GM19025 (cell line): Measurements from ENCODE around the gene RIPOR2.
"Not testable (repeated sequence)": the region's sequence is repeated elsewhere in the genome, so short reads cannot be mapped to it uniquely, and the experiment has no call there.

Source experiments
- ATAC-seq: cut with Tn5 transposase; IDR thresholded peaks from one replicate; pipeline ENCODE4 v1.9.1; 2021; ENCODE audit warnings: mild to moderate bottlenecking, low read depth, moderate library complexity; ENCODE audit not compliant: unreplicated experiment

Gene RIPOR2

DNA sequence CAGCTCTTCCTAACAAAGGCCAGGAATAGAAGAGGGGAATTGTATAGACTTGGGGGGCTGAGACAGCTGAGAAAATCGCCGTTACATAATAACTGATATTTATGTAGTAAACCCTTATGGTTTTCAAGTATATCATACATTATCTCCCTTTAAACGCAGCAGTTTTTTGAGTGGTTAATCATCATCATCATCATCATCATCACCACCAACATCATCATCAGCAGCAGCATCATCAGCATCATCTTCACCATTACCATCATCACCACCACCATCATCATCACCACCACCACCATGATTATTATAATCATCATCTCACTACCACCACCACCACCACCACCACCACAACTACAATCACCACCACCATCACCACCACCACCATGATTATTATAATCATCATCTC lies 9.1 kb downstream of the RIPOR2 start:
- ATAC-seq, result not testable (repeated sequence)

DNA sequence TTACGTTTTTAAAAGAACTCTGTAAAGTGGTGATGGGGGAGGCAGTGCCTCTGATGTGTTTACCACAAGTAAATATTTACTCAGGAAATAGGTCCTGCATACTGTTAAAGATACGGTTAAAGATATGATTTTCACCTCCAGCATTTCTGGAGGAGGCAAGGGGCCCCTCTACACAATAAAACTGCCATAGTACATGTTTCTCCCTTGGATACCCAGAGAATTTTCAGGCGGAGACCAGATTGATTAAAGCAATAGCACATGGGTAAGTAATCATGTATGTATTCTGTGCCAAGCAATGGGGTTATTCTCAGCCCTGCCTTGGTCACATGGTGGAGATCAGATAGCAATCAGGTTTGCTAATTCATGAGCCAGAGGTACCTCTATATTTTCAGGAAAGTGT lies 9.6 kb downstream of the RIPOR2 start:
- no peak for ATAC-seq

DNA sequence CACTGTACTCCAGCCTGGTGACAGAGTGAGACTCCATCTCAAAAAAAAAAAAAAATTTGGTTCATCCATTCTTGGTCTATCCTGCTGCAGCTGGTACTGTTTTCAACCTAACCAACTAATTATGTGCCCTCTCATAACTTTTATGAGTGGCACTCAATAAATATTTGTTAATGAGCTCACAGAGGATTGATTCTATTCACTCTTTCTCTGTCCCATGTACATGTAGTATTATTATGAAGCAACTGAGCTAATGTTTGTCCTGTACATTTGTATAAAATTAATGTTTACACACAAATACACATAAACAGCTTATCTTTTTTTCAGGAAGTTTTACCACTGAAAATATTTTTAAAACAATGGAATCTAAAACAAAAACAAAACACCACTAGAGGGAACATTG lies 10.1 kb downstream of the RIPOR2 start:
- no peak for ATAC-seq

DNA sequence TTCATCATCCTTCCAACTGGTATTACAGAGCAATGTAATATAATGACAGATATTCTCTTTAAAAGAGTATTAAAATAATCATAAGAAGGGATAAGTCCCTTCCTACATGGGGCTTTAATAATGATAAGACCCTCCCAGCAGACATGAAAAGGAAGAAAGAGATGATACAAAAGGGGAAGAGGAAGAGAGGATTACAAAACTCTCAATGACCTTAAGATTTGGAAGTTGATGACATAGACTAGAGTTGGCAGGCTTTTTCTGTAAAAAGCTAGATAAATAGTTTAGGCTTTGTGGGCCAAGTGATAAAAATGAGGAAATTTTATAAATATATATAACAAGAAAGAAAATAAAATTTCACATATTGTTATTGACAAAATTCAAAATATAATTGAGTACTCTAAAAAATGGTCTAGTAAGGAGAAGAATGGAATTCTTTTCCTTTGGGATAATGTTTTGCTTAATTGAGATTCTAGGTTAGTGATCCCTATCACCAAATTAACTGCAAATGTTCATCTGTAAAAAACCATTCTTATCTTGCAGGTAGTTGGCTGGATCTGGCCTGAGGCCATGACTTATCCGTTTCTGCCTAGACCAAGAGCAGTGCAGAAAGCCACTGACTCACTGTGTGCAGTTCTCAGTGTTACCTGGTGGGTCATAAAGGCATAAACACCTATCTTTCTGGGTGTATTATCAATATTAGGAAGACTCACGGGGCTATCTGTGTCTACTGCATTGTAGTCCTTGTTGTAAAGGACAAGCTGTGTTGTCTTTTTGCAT lies 11.0 kb downstream of the RIPOR2 start:
- ATAC-seq, result no peak

DNA sequence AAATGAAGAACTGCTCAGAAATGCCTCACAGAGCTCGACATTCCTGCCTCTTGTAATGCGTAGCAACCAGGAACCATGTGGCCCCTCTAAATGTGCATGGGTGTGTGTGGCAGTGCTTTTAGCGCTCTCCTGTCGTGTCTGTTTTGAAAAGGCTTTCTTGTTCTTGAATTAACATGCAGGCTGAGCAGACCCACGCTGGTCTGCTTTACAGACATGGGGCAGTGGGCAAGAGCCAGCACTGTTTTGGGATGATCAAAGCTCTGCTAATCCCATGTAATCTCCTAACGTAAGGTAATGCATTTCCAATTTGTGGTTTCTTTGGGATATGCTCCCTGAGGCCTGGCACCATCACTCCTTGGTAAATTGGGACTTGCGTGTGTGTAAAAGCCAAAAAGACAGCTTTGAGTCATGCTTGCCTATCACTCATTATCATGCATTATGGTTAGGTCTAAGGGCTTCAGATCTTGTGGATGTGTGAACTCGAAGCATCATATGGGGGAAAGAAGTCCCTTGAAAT lies 11.8 kb downstream of the RIPOR2 start:
- no peak for ATAC-seq

DNA sequence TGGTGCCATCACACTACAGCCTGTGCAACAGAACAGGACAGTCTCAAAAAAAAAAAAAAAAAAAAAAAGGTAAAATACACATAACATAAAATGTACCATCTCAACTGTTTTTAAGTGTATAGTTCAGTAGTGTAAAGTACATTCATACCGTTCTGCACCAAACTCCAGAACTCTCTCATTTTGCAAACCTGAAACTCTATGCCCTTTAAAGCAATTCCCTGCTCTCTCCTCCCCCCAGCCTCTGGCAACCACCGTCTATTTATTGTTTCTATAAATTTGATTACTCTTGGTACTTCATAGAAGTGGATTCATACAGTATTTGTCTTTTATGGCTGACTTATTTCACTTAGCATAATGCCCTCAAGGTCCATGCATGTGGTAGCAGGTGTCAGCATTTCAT lies 12.9 kb downstream of the RIPOR2 start:
- ATAC-seq, result no peak

DNA sequence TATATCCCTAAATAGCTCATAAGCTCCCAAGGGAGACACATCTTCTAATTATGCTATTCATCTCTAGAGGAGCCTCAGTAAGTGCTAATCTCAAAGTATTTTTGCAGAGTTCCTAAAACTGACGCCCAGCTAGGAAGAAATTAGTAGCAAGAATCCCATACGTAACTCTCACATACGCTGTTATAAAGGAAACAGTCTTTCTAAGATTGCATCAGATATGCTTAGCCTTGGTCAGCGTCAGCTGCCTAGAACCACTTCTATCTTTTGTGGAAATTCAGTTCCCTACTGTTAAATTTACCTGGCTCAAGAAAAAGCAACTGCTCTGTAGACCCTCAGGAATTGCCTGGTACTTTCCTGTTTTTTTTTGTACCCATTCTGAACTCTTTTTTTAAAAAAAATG lies 13.6 kb downstream of the RIPOR2 start:
- ATAC-seq, result no peak

DNA sequence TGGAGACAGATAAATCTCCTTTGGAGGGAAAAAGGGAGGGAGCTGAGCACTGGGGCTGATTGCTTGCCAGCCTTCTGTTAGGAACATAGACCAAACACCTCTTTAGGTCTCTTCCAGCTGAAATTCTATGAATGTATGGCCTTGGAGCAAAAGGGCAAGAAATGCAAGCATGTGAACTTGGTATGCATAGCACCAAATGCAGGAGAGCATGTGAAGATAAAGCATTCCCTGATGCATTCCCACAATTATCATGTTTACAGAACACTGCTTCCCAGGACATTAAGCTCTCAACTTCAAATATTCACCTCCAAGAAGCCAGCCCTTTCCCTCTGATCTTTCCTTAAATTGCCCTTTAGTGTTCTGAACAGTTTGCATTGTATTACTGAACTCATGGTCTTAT lies 15.6 kb downstream of the RIPOR2 start:
- ATAC-seq, result no peak

DNA sequence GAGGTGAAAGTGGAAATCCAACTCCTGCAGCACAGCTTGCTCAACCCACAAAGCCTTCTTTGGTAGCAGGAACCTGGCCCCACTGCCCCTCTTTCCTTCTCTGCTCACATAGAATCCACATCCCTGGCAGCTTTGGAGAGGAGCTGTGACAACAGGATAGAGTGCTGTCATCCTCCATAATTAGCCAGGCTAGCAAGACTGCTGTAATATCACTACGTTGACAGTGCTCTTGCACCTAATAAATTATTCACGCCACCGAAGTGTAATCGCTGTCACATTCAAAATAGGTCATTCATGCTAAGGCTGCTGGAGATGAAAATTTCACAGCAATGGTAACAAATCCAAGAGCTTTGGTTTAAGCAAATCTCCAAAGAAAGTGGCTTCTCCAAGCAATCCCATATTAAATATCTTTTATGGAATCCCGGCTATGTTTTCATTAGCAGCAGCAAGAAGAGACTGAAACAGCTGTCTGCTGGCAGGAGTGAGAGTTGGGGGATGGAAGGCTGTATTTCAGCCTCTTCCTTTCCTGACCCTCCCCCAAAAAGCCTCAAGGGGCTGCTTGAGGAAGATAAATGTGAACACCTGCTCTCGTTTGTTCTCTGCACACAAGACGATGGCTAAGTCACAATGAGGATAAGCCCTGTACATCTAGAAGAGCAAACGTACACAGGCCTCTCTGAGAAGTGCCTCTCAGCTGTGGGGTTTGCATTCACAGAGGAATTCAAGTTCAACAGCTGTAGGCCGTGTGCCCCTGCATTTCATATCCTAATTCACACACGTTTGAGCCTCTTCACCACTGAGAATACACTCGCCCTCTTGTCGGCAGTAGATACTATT lies 16.5 kb downstream of the RIPOR2 start:
- no peak for ATAC-seq

DNA sequence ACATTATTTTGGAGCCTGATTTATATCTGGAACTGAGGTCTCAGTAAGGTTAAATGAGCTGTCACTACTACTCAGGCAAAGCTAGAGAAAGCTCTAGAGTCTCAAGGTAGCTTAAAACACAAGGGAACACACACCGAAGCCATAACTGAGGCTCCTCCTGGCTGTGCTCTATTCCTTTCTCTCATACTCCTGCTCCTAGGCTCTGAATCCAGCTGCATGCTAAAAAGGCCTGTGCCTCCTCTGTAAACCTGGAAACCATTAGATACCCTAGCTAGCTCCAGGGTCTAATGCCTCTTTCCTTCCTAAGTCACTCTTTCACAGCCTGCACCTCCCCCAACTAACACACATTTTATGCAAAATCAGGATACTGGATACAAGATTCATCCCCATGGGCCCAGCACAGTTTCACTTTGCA lies 17.1 kb downstream of the RIPOR2 start:
- ATAC-seq, result no peak

DNA sequence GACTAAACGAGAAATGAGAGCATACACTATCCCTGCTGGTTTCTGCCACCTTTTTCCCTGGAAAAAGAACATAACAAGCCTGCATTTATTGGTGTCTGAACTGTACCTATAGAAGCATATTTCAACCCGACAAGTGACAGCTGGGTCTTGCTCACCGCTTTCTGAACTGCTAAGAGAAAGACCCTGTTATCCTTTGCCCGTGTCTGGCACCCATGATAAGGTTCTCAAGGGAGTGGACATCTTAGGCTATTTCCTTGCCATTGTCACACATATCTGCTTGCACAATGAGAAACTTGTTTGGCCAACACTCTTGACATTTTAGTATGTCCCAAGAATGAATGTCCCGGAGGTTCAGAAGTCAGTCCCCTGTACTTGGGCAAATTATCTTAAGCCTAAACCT lies 19.3 kb downstream of the RIPOR2 start:
- no peak for ATAC-seq

DNA sequence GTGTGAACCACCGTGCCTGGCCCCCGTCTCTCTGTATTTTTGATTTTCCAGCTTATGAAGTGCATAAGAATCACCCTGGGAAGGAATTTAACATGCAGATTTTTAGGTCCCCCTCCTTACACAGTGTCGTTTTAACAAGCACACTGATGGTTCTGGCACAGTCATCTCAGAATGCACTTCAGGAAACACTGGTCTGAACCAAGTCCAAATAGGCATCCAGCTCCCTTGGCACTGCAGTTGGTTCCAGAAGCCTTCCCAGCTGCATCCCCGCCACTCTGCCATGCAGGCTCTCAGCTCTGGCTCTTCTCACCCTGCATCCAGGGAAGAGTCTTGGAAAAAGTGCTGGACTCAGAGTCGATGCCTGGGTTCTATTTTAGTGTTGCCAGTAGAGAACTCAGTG lies 20.1 kb downstream of the RIPOR2 start:
- no peak for ATAC-seq

DNA sequence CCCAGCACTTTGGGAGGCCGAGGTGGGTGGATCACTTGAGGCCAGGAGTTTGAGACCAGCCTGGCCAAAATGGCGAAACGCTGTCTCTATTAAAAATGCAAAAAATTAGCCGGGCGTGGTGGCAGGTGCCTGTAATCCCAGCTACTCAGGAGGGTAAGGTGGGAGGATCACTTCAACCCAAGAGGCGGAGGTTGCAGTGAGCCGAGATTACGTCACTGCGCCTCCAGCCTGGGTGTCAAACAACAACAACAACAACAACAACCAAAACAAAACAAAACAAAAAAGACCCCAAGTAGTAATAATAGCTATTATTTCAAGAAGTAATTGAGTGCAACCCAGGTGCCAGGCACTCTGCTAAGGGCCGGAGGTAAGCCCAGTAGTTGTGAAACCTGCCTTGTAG lies 21.7 kb downstream of the RIPOR2 start:
- not testable (repeated sequence) for ATAC-seq

DNA sequence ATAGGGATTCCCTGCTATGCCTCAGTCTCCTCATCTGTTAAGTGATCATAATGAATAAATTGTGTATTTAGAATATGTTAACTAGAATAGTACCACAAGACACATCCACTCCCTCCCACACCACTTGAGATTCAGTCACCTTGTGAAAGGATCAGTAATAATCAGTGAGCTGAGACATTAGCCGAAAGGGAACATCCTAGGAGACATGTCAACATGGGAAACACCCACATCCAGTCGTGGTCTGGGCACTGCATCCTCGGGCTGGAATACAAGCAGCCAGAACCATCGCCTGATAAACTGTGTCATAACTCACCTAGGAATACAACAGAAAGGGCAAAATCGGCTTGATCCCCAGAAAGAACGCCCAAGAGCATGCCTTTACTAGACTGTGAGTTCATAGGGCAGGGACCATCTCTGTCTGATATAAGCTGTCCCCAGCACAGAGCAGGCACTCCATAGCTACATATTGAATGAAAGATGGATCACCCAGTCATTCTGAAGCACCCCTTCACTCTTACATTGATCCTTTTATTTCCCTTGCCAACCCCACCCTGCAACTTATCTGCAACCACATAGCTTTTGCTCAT lies 23.9 kb downstream of the RIPOR2 start:
- ATAC-seq, result no peak

DNA sequence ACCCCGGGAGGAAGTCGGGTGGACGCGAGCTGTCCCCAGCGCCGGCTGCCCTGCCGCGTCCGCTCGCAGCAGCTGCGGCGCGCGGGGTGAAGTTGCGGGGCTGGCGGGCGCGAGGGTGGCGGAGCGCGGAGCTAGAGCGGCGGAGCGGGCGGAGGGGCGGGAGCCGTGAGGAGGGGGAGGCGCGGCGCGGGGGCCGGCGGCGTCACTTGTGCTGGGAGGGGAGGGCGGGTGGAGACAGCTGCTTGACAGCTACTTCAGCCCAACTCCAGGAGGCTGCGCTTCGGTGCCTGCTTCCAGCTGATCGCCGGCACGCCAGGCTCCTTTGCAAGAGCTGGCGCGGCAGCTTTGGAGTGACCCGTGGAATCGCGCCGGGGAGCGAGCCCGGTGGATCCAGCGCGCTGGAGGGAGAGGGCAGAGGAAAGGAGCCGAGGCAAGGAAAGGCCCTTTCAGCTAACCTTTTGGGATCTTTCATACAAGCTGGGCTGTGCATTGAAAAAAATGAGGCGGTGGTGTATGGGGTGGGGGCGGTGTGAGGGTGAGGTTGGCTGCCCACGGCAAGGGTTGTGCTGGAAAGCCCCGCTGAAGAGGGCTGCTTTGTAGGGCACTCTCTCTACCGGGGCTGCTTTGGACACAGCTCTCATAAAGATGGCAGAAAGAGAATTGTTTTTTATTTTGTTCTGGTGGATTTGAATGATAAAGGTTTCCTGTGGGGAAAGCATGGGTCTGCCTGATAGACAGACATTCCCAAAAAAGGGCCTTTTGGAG lies 24.6 kb downstream of the RIPOR2 start:
- ATAC-seq, result no peak

DNA sequence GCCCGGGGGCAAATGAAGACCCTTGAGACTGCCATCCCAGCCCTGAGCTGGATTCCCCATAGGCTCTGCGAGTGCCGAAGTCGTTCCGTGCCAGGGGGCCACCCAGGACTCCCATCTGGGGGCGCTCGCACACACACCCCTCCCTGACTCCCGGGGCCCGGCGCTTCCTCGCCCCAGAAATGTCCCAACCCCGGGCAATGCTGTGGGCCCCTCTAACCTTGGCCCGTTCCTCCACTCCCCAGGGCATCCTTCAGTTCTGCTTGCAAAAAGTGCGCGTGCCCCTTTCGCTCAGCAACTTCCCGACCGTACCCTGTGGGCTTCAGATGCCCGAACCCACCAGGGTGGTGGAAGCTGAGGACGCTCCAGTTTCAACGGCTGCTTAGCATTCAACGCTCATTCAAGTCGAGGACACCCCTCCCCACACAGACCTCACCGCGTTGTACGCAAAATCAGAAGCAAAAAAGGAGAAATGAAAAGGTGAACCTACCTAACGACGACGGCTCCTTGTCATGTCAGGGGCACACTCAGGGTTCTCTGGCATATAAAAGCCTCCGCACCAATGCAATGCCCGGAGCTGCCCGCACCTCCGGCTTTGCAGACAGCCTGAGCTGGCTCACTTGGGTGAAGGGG lies 25.3 kb downstream of the RIPOR2 start:
- ATAC-seq, result no peak

DNA sequence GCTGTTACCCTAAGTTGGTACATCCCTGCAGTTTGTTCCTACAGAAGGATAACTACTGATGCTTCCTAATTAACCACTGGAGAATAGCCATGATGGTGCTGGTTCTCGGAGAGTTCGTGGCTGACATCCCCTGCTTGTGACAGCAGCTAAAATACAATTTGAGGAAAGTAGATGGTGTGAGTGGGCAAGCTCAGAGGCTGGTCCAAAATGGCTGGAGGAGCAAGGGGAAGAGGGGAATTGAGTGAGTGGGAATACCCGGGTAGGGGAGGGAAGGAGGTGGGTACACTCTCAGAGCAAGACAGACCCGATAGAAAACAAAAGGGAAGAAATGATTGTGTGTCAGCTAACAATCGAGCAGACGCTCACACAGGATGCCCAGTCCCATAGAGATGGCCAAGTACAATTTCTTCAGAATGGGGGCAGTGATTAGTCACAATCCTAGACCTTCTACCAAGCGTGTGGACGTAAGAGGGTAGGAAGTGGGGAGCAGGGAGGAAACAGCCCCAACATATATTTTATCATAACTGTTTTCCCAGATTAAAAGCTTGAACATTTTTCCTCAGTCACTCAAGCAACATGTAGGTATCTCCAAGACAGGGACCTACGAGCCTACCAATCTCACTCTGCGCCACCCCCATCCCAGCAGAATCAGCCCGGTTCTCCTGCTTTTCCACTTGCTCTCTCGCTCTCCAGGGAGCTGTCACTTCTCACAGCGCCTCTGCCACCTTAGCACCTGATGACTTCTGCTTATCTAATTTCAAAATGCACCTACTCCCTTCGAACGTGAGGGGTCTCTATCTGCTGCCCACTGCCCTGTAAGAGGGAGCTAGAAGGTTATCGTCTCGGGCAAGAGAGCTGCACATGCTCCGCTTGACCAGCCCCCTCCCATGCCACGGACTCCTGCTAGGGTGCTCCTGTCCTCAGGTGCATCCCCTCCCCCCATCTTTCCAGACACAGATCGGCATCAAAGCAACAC lies 26.2 kb downstream of the RIPOR2 start:
- ATAC-seq, result no peak

DNA sequence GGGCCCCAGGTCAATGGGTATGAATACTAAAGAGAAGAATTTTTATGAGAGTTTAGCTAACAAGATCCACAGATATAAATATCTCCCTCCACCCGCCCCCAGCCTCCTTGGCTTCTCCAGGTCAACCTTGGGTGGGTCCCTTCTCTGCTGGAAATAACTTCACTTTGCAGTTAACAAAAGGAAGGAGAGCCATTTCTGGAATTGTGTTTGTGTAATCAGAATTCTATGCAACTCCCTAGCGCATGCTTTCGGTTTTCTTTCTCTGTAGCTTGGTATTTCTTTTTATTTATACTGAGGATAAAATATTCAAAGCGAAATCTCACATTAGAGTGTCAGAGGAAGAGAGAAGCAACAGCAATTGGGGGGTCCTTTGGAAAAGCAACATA lies 27.1 kb downstream of the RIPOR2 start:
- no peak for ATAC-seq
